Caco-2 (cell line): ENCODE results near the gene WNK2. TPM values are rescaled to one million over a fixed set of nuclear protein-coding genes. Genes with fewer than 3 reads are reported as not detected.

Experiments
- BruUV-seq: library from RNA; stranded (reverse); fragments of 400-500 nt; replicated peaks from 2 replicates; lab custom pipeline; 2021; lab: Mats Ljungman, UMichigan
- CTCF ChIA-PET: fragments of 300-600 bp; sonication (Branson Sonifier 250); formaldehyde crosslinking; loops from one replicate; lab custom pipeline; 2022; ENCODE audit warnings: antibody characterized with exemption; lab: Charles Lee
- POLR2A ChIA-PET: fragments of 300-600 bp; sonication (Branson Sonifier 250); formaldehyde crosslinking; loops from one replicate; lab custom pipeline; 2022; ENCODE audit warnings: antibody characterized with exemption; lab: Charles Lee
- DNase-seq, 2 experiments: peaks; one replicate each; pipeline versions ENCODE4 v3.0.0 to v3.0.0-alpha.2; 2020 to 2022
- H3K27me3 ChIP-seq: replicated peaks from 2 replicates; pipeline ENCODE4 v1.6.0; 2011; ENCODE audit warnings: low read length; ENCODE audit not compliant: control insufficient read depth, insufficient read depth
- H3K36me3 ChIP-seq: 2 replicates; pipeline ENCODE4 v1.5.1; 2011; ENCODE audit warnings: low read length; ENCODE audit not compliant: control insufficient read depth, insufficient read depth
- H3K4me1 ChIP-seq: fragments of 250-450 bp; sonication (Bioruptor Pico); 2 replicates; pipeline ENCODE4 v1.5.1; 2020; ENCODE audit warnings: mild to moderate bottlenecking
- H3K4me3 ChIP-seq: 2 replicates; pipeline ENCODE4 v1.5.1; 2011; ENCODE audit warnings: low read depth, mild to moderate bottlenecking, control low read depth, low read length
- H3K9me3 ChIP-seq: fragments of 250-450 bp; sonication (Bioruptor Pico); 2 replicates; pipeline ENCODE4 v1.5.1; 2020; ENCODE audit warnings: mild to moderate bottlenecking, moderate library complexity
- H3K27ac Mint-ChIP-seq: one replicate; pipeline ENCODE4 v1.8.0; 2022; ENCODE audit warnings: mixed read lengths; ENCODE audit not compliant: unreplicated experiment
- H3K27me3 Mint-ChIP-seq: one replicate; pipeline ENCODE4 v1.8.0; 2022; ENCODE audit warnings: mixed read lengths; ENCODE audit not compliant: insufficient read depth, unreplicated experiment
- H3K36me3 Mint-ChIP-seq: one replicate; pipeline ENCODE4 v1.8.0; 2022; ENCODE audit warnings: mild to moderate bottlenecking, mixed read lengths; ENCODE audit not compliant: insufficient read depth, unreplicated experiment
- H3K4me1 Mint-ChIP-seq: one replicate; pipeline ENCODE4 v1.8.0; 2022; ENCODE audit warnings: low read depth, mixed read lengths; ENCODE audit not compliant: unreplicated experiment
- H3K4me3 Mint-ChIP-seq: one replicate; pipeline ENCODE4 v1.8.0; 2022; ENCODE audit warnings: mild to moderate bottlenecking, moderate library complexity, mixed read lengths; ENCODE audit not compliant: unreplicated experiment
- H3K9me3 Mint-ChIP-seq: one replicate; pipeline ENCODE4 v1.8.0; 2022; ENCODE audit warnings: mixed read lengths; ENCODE audit not compliant: unreplicated experiment
- intact Hi-C: fragments of 100-400 bp; cut with micrococcal nuclease; formaldehyde crosslinking; loops from one replicate; pipeline ENCODE4 v1.10.0; 2022; ENCODE audit not compliant: unreplicated experiment
- total RNA-seq: library from RNA; stranded (reverse); gene quantifications from 2 replicates; pipeline ENCODE4 v1.2.3, GENCODE V29; 2022
- TF ChIP-seq, protein P1 (sequence below), 2 experiments: fragments of 200-600 bp in 1 of 2; IDR thresholded peaks; 1 replicate in 1 of 2; 2 replicates in 1 of 2; pipeline versions ENCODE4 v1.5.1 to v1.8.0; 2011 to 2022; ENCODE audit warnings: antibody characterized with exemption in 1 of 2, control low read depth in 1 of 2, inconsistent platforms in 1 of 2, low read depth in 1 of 2, low read length in 1 of 2, mild to moderate bottlenecking in 1 of 2, moderate library complexity in 1 of 2; ENCODE audit not compliant: insufficient read depth in 1 of 2, severe bottlenecking in 1 of 2, unreplicated experiment in 1 of 2

Gene WNK2
- total RNA-seq, 1 experiment from 2014 or later: 21.7 TPM

DNA sequence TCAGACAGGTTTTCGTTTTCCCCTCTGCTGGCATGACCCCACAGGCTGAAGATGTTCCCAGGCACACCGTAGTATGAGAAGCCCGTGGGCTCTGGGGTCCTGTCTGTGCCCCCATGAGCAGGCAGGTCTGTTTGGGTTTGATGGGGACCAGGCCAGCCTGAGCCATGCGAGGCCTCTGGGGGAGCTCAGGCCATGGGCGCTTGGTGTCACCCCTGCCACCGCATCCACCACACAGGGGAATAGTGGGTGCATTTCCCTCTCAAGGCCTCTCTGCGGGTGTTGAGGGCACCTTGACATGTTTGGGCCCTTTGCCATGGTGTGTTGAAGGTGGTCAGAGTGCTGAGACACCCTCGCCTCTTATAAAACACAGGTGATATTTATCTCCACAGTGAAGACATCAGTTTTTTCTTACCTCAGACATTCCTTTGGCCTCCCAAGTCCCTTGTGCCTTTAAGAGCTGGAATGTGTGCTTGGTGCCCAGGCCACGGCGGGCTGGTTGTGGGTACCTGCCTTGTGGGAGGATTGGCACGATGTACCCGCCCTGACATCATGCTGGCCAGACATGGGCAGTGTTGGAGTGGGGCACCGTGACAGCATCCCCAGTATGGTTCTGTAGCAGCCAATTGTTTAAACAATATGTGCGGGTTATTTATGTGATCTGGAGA is 68.3 kb downstream of the WNK2 start:
- Mint-ChIP-seq H3K27ac (no peak overlapping the region), H3K27me3 (no peaks in the 10 kb centered on the region), H3K4me3 (no peak overlapping the region), H3K9me3 (no peaks in the 10 kb centered on the region), H3K4me1 (no peaks in the 10 kb centered on the region), H3K36me3 (no peaks in the 10 kb centered on the region)
- ChIA-PET CTCF (no interaction called here), POLR2A (interaction anchor here (0.5 kb wide), 1 partner anchor 38 kb away, joined by 4 read pairs; no protein-coding TSS in a partner anchor)
- H3K4me3 ChIP-seq: no peak overlapping the region
- TF ChIP-seq, protein P1, sequence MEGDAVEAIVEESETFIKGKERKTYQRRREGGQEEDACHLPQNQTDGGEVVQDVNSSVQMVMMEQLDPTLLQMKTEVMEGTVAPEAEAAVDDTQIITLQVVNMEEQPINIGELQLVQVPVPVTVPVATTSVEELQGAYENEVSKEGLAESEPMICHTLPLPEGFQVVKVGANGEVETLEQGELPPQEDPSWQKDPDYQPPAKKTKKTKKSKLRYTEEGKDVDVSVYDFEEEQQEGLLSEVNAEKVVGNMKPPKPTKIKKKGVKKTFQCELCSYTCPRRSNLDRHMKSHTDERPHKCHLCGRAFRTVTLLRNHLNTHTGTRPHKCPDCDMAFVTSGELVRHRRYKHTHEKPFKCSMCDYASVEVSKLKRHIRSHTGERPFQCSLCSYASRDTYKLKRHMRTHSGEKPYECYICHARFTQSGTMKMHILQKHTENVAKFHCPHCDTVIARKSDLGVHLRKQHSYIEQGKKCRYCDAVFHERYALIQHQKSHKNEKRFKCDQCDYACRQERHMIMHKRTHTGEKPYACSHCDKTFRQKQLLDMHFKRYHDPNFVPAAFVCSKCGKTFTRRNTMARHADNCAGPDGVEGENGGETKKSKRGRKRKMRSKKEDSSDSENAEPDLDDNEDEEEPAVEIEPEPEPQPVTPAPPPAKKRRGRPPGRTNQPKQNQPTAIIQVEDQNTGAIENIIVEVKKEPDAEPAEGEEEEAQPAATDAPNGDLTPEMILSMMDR (IDR thresholded peaks at IDR 0.05; ENCODE audit: insufficient read depth in 1 of 2, low read depth in 1 of 2, low read length in 1 of 2, severe bottlenecking in 1 of 2, unreplicated experiment in 1 of 2): no peak
- H3K36me3 ChIP-seq: no peaks in the 10 kb centered on the region
- no TSS peak for BruUV-seq
- no peaks in the 10 kb centered on the region for H3K4me1 ChIP-seq
- no peaks in the 10 kb centered on the region for H3K27me3 ChIP-seq
- no peaks in the 10 kb centered on the region for H3K9me3 ChIP-seq
- intact Hi-C loops: no loop called here
- DNase-seq: no peak

DNA sequence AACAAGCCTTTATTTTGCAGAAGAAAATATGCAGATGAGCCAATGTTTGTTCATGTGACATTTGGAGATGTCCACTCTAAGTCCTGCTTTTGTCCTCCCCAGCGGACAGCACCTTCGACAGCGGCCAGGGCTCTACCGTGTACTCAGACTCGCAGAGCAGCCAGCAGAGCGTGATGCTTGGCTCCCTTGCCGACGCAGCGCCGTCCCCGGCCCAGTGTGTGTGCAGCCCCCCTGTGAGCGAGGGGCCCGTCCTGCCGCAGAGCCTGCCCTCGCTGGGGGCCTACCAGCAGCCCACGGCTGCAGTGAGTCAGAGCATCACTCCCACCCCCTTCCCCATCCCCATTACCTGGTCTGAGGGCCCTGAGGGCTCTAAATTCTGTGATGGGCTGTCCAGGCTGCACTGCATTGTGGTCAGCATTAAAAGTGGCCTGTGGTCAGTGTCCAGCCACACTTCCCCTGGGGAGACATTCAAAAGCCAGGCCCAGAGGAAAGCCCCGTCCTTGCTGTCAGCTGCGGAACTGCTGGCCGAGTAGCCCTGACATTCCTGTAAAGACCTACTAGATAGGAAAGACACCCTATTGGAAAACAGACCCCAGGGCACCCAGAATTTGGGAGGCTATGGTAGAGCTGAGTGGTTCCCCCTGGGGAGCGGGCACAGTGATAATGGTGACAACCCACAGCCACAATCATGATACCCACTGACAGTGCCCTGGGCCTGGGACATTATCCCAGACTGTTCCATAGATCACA is 69.0 kb downstream of the WNK2 start:
- Mint-ChIP-seq H3K4me1 (no peaks in the 10 kb centered on the region), H3K27me3 (no peaks in the 10 kb centered on the region), H3K9me3 (no peaks in the 10 kb centered on the region), H3K4me3 (no peak overlapping the region), H3K27ac (no peak overlapping the region), H3K36me3 (no peaks in the 10 kb centered on the region)
- Histone ChIP-seq H3K36me3 (no peaks in the 10 kb centered on the region), H3K27me3 (no peaks in the 10 kb centered on the region), H3K4me1 (no peaks in the 10 kb centered on the region), H3K4me3 (no peak overlapping the region), H3K9me3 (no peaks in the 10 kb centered on the region)
- ChIA-PET CTCF (no interaction called here), POLR2A (interaction anchor here (0.5 kb wide), 1 partner anchor 37 kb away, joined by 4 read pairs; no protein-coding TSS in a partner anchor)
- TF ChIP-seq, protein P1 (IDR thresholded peaks at IDR 0.05; ENCODE audit: insufficient read depth in 1 of 2, low read depth in 1 of 2, low read length in 1 of 2, severe bottlenecking in 1 of 2, unreplicated experiment in 1 of 2): no peak
- BruUV-seq: no TSS peak
- peak in 1 of 2 experiments; percentile 1 for DNase-seq
- intact Hi-C loops: no loop called here

DNA sequence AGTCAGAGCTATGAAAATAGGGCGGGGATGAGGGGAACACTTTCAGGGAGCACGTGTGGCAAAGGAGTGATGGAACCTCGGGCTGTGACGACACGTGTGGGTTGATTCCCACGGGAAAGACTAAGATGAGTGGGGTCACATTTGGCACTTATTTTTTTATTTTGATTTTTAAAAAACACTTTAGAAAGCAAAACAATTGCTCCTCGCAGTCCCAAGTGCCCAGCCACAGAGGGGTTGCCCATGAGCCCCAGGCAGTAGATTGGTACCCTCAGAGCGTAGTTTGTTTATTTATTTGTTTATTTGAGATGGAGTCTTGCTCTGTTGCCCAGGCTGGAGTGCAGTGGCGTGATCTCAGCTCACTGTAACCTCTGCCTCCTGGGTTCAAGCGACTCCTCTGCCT is 69.7 kb downstream of the WNK2 start:
- Mint-ChIP-seq H3K27me3 (no peaks in the 10 kb centered on the region), H3K9me3 (no peaks in the 10 kb centered on the region), H3K4me1 (no peaks in the 10 kb centered on the region), H3K36me3 (no peaks in the 10 kb centered on the region), H3K27ac (no peak overlapping the region), H3K4me3 (no peak overlapping the region)
- Histone ChIP-seq H3K27me3 (no peaks in the 10 kb centered on the region), H3K9me3 (no peaks in the 10 kb centered on the region), H3K36me3 (no peaks in the 10 kb centered on the region), H3K4me1 (no peaks in the 10 kb centered on the region), H3K4me3 (no peak overlapping the region)
- CTCF ChIA-PET: no interaction called here
- intact Hi-C loops: no loop called here
- no peak for DNase-seq
- TF ChIP-seq, protein P1 (IDR thresholded peaks at IDR 0.05; ENCODE audit: insufficient read depth in 1 of 2, low read depth in 1 of 2, low read length in 1 of 2, severe bottlenecking in 1 of 2, unreplicated experiment in 1 of 2): no peak
- POLR2A ChIA-PET: no interaction called here
- BruUV-seq: no TSS peak
